Left lung (tissue), 10 donors: ENCODE measurements around the gene DPYD. TPM values are rescaled to one million over a fixed set of nuclear protein-coding genes. Genes with fewer than 3 reads are reported as not detected.

ENCODE experiments used
- ATAC-seq: fragments of 200-7000 bp; cut with Tn5 transposase; one replicate; pipeline ENCODE4 v1.9.1; 2020; ENCODE audit warnings: moderate library complexity
- DNase-seq, 4 donors: peaks; one replicate each; pipeline ENCODE4 v3.0.0-alpha.2; 2013 to 2020
- H3K27ac ChIP-seq, 2 donors: fragments of 200-600 bp; sonication (generic) in 1 of 2; one replicate each; pipeline versions ENCODE4 v1.5.0 to v1.8.0; 2020 to 2021
- H3K27me3 ChIP-seq, 2 donors: fragments of 200-600 bp; sonication (generic) in 1 of 2; one replicate each; pipeline versions ENCODE4 v1.5.0 to v1.8.0; 2020 to 2021
- H3K36me3 ChIP-seq, 2 donors: fragments of 200-600 bp; sonication (generic) in 1 of 2; one replicate each; pipeline versions ENCODE4 v1.5.0 to v1.8.0; 2020 to 2021
- H3K4me1 ChIP-seq, 2 donors: fragments of 200-600 bp; one replicate each; pipeline ENCODE4 v1.8.0; 2021
- H3K4me3 ChIP-seq, 2 donors: fragments of 200-600 bp; sonication (generic) in 1 of 2; one replicate each; pipeline versions ENCODE4 v1.5.0 to v1.8.0; 2020 to 2021; ENCODE audit warnings: mild to moderate bottlenecking in 1 of 2
- H3K9me3 ChIP-seq, 2 donors: fragments of 200-600 bp; sonication (generic) in 1 of 2; one replicate each; pipeline versions ENCODE4 v1.5.0 to v1.8.0; 2020 to 2021
- intact Hi-C, 2 donors: fragments of 100-400 bp; cut with DNase I; formaldehyde crosslinking; loops; one replicate each; pipeline versions ENCODE4 v1.11.2 to v1.14.2; 2022
- polyA plus RNA-seq, 6 donors: library from polyadenylated mRNA; unstranded; fragments of 120-200 nt; gene quantifications; one replicate each; pipeline ENCODE4 v1.2.1, GENCODE V29; 2013; ENCODE audit not compliant: insufficient read length in 6 of 6
- total RNA-seq, 2 donors: library from RNA; stranded (reverse); fragmentation: NEBNext Ultra II Directional; extraction: Animal tissue kit (Norgen Biotek cat#: 25700); gene quantifications; one replicate each; pipeline ENCODE4 v1.2.1, GENCODE V29; 2021
- TF ChIP-seq, protein P1 (sequence below), 2 donors: fragments of 200-600 bp; sonication (generic) in 1 of 2; IDR thresholded peaks; one replicate each; pipeline versions ENCODE4 v1.5.0 to v1.8.0; 2021; ENCODE audit warnings: antibody characterized with exemption in 2 of 2
- donor health status: DM: no; HTN: yes; CAD: no.
- donor health status: DM: no; HTN: no; CAD: no.

The DPYD gene
- total and polyA plus RNA-seq, 8 donors = 21.4 to 106 (median 26.1) TPM

- ATAC-seq (no peak), DNase-seq (no peak)
- H3K4me3 ChIP-seq = no peak overlapping the region
- no peak overlapping the region for H3K27ac ChIP-seq
- intact Hi-C loops = no loop called here
- H3K27me3 ChIP-seq = no peaks in the 10 kb centered on the region
- H3K9me3 ChIP-seq = no peaks in the 10 kb centered on the region
- peaks cover 0 to 5% of the 10 kb centered on the region in 2 donors for H3K4me1 ChIP-seq
- TF ChIP-seq, protein P1, sequence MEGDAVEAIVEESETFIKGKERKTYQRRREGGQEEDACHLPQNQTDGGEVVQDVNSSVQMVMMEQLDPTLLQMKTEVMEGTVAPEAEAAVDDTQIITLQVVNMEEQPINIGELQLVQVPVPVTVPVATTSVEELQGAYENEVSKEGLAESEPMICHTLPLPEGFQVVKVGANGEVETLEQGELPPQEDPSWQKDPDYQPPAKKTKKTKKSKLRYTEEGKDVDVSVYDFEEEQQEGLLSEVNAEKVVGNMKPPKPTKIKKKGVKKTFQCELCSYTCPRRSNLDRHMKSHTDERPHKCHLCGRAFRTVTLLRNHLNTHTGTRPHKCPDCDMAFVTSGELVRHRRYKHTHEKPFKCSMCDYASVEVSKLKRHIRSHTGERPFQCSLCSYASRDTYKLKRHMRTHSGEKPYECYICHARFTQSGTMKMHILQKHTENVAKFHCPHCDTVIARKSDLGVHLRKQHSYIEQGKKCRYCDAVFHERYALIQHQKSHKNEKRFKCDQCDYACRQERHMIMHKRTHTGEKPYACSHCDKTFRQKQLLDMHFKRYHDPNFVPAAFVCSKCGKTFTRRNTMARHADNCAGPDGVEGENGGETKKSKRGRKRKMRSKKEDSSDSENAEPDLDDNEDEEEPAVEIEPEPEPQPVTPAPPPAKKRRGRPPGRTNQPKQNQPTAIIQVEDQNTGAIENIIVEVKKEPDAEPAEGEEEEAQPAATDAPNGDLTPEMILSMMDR (IDR thresholded peaks at IDR 0.05) = no peak
- no peaks in the 10 kb centered on the region for H3K36me3 ChIP-seq
Observed at GRCh38 chr1:97791251-97791650, 129.6 kb downstream of the DPYD start.

DNA sequence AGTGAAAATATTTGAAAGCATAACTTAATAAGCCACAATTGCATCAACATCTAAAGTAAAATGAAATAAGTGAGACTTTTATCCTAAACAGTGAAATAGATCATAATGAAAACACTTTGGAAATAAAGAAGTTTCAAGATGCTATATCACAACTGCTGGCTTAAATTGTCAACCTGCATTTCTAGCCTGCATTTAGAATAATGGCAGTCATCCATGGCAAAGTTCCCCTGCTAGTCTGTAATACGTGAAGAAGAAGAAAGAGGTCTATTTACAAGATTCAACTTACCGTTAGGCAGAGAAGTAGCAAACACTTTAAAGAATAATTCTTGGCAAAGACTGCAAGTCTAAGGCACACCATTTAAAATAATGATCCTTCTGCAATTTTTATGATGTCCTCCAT, 133.6 kb downstream of the DPYD start:
- no peaks in the 10 kb centered on the region for H3K36me3 ChIP-seq
- intact Hi-C loops = no loop called here
- no peak for ATAC-seq
- TF ChIP-seq, protein P1 (IDR thresholded peaks at IDR 0.05) = no peak
- no peak for DNase-seq
- peaks cover 0 to 5% of the 10 kb centered on the region in 2 donors for H3K4me1 ChIP-seq
- H3K4me3 ChIP-seq = no peak overlapping the region
- H3K27ac ChIP-seq = no peak overlapping the region
- no peaks in the 10 kb centered on the region for H3K9me3 ChIP-seq
- no peaks in the 10 kb centered on the region for H3K27me3 ChIP-seq

- no peaks in the 10 kb centered on the region for H3K27me3 ChIP-seq
- H3K27ac ChIP-seq = no peak overlapping the region
- no peaks in the 10 kb centered on the region for H3K4me1 ChIP-seq
- no peak for DNase-seq
- no peaks in the 10 kb centered on the region for H3K9me3 ChIP-seq
- intact Hi-C loops = no loop called here
- ATAC-seq = no peak
- H3K4me3 ChIP-seq = no peak overlapping the region
- H3K36me3 ChIP-seq = no peaks in the 10 kb centered on the region
- TF ChIP-seq, protein P1 (IDR thresholded peaks at IDR 0.05) = no peak
Observed at GRCh38 chr1:97784661-97785060, 136.2 kb downstream of the DPYD start.

GRCh38 chr1:97783751-97784150, 137.1 kb downstream of the DPYD start:
- TF ChIP-seq, protein P1 (IDR thresholded peaks at IDR 0.05) = no peak
- ATAC-seq = no peak

GRCh38 chr1:97781762-97782337, 139.0 kb downstream of the DPYD start:
- no peaks in the 10 kb centered on the region for H3K4me1 ChIP-seq
- no peaks in the 10 kb centered on the region for H3K9me3 ChIP-seq
- ATAC-seq (no peak), DNase-seq (no peak)
- H3K27ac ChIP-seq = no peak overlapping the region
- H3K4me3 ChIP-seq = no peak overlapping the region
- H3K27me3 ChIP-seq = no peaks in the 10 kb centered on the region
- TF ChIP-seq, protein P1 (IDR thresholded peaks at IDR 0.05) = no peak
- intact Hi-C loops = no loop called here
- H3K36me3 ChIP-seq = no peaks in the 10 kb centered on the region

More at GRCh38 chr1:97783751-97784150, 137.1 kb downstream of the DPYD start:
- no peaks in the 10 kb centered on the region for H3K4me1 ChIP-seq
- H3K27ac ChIP-seq = no peak overlapping the region
- H3K36me3 ChIP-seq = no peaks in the 10 kb centered on the region
- intact Hi-C loops = no loop called here
- DNase-seq = no peak
- H3K4me3 ChIP-seq = no peak overlapping the region
- H3K27me3 ChIP-seq = no peaks in the 10 kb centered on the region
- H3K9me3 ChIP-seq = no peaks in the 10 kb centered on the region
